ENCODE results near the gene THADA.
"Not testable (repeated sequence)": the region's sequence is repeated elsewhere in the genome, so short reads cannot be mapped to it uniquely, and the experiment has no call there.

THADA gene

GRCh38 chr2:43191947-43192516 is 403.8 kb downstream of the THADA start:
- no peak overlapping the region for H3K9ac ChIP-seq (ENCODE audit: low read length in 2 of 2)
- H3K9me3 ChIP-seq (ENCODE audit: control insufficient read depth in 2 of 2, low read length in 2 of 2): no peaks in the 10 kb centered on the region
- no peak overlapping the region for H3K4me3 ChIP-seq (ENCODE audit: low read length in 2 of 2)
- H3K27me3 ChIP-seq (ENCODE audit: control insufficient read depth in 1 of 2, insufficient read depth in 2 of 2, low read length in 2 of 2): no peaks in the 10 kb centered on the region
- H3K4me1 ChIP-seq (ENCODE audit: control insufficient read depth, insufficient read depth, low read length): peaks cover 3% of the 10 kb centered on the region
- H3K27ac ChIP-seq (ENCODE audit: low read length): no peak overlapping the region
- no peaks in the 10 kb centered on the region for H3K36me3 ChIP-seq (ENCODE audit: control insufficient read depth in 2 of 2, insufficient read depth in 2 of 2, low read length in 2 of 2)

GRCh38 chr2:43190311-43191052 is 405.4 kb downstream of the THADA start:
- Histone ChIP-seq H3K9ac (ENCODE audit: low read length in 2 of 2) (no peak overlapping the region), H3K27me3 (ENCODE audit: control insufficient read depth in 1 of 2, insufficient read depth in 2 of 2, low read length in 2 of 2) (no peaks in the 10 kb centered on the region), H3K4me3 (ENCODE audit: low read length in 2 of 2) (no peak overlapping the region), H3K9me3 (ENCODE audit: control insufficient read depth in 2 of 2, low read length in 2 of 2) (no peaks in the 10 kb centered on the region), H3K4me1 (ENCODE audit: control insufficient read depth, insufficient read depth, low read length) (peaks cover 5% of the 10 kb centered on the region), H3K27ac (ENCODE audit: low read length) (no peak overlapping the region), H3K36me3 (ENCODE audit: control insufficient read depth in 2 of 2, insufficient read depth in 2 of 2, low read length in 2 of 2) (no peaks in the 10 kb centered on the region)

GRCh38 chr2:43189861-43190260 is 406.0 kb downstream of the THADA start:
- not testable (repeated sequence) for H3K4me1 ChIP-seq (ENCODE audit: control insufficient read depth, insufficient read depth, low read length); H3K27ac ChIP-seq (ENCODE audit: low read length); H3K27me3 ChIP-seq (ENCODE audit: control insufficient read depth in 1 of 2, insufficient read depth in 2 of 2, low read length in 2 of 2); H3K9ac ChIP-seq (ENCODE audit: low read length in 2 of 2); H3K9me3 ChIP-seq (ENCODE audit: control insufficient read depth in 2 of 2, low read length in 2 of 2); H3K4me3 ChIP-seq (ENCODE audit: low read length in 2 of 2); H3K36me3 ChIP-seq (ENCODE audit: control insufficient read depth in 2 of 2, insufficient read depth in 2 of 2, low read length in 2 of 2)

- Histone ChIP-seq H3K4me1 (ENCODE audit: control insufficient read depth, insufficient read depth, low read length) (peaks cover 3% of the 10 kb centered on the region), H3K4me3 (ENCODE audit: low read length in 2 of 2) (no peak overlapping the region), H3K27ac (ENCODE audit: low read length) (no peak overlapping the region)
Observed at GRCh38 chr2:43188561-43189386, 407.1 kb downstream of the THADA start.

GRCh38 chr2:43186679-43187374 is 409.0 kb downstream of the THADA start:
- H3K36me3 ChIP-seq (ENCODE audit: control insufficient read depth in 2 of 2, insufficient read depth in 2 of 2, low read length in 2 of 2): no peaks in the 10 kb centered on the region
- H3K9ac ChIP-seq (ENCODE audit: low read length in 2 of 2): no peak overlapping the region
- H3K27ac ChIP-seq (ENCODE audit: low read length): no peak overlapping the region
- H3K4me3 ChIP-seq (ENCODE audit: low read length in 2 of 2): no peak overlapping the region
- peaks cover 3% of the 10 kb centered on the region for H3K4me1 ChIP-seq (ENCODE audit: control insufficient read depth, insufficient read depth, low read length)
- H3K27me3 ChIP-seq (ENCODE audit: control insufficient read depth in 1 of 2, insufficient read depth in 2 of 2, low read length in 2 of 2): no peaks in the 10 kb centered on the region
- no peaks in the 10 kb centered on the region for H3K9me3 ChIP-seq (ENCODE audit: control insufficient read depth in 2 of 2, low read length in 2 of 2)

More at GRCh38 chr2:43188561-43189386, 407.1 kb downstream of the THADA start:
- no peaks in the 10 kb centered on the region for H3K36me3 ChIP-seq (ENCODE audit: control insufficient read depth in 2 of 2, insufficient read depth in 2 of 2, low read length in 2 of 2)
- no peaks in the 10 kb centered on the region for H3K9me3 ChIP-seq (ENCODE audit: control insufficient read depth in 2 of 2, low read length in 2 of 2)
- H3K9ac ChIP-seq (ENCODE audit: low read length in 2 of 2): no peak overlapping the region
- H3K27me3 ChIP-seq (ENCODE audit: control insufficient read depth in 1 of 2, insufficient read depth in 2 of 2, low read length in 2 of 2): no peaks in the 10 kb centered on the region

- Histone ChIP-seq H3K9ac (ENCODE audit: low read length in 2 of 2) (no peak overlapping the region), H3K4me1 (ENCODE audit: control insufficient read depth, insufficient read depth, low read length) (peaks cover 3% of the 10 kb centered on the region), H3K27ac (ENCODE audit: low read length) (no peak overlapping the region), H3K9me3 (ENCODE audit: control insufficient read depth in 2 of 2, low read length in 2 of 2) (no peaks in the 10 kb centered on the region), H3K36me3 (ENCODE audit: control insufficient read depth in 2 of 2, insufficient read depth in 2 of 2, low read length in 2 of 2) (no peaks in the 10 kb centered on the region), H3K4me3 (ENCODE audit: low read length in 2 of 2) (no peak overlapping the region), H3K27me3 (ENCODE audit: control insufficient read depth in 1 of 2, insufficient read depth in 2 of 2, low read length in 2 of 2) (no peaks in the 10 kb centered on the region)
Observed at GRCh38 chr2:43186321-43186678, 409.5 kb downstream of the THADA start.

- Histone ChIP-seq H3K4me1 (ENCODE audit: control insufficient read depth, insufficient read depth, low read length) (peaks cover 3% of the 10 kb centered on the region), H3K9me3 (ENCODE audit: control insufficient read depth in 2 of 2, low read length in 2 of 2) (no peaks in the 10 kb centered on the region), H3K4me3 (ENCODE audit: low read length in 2 of 2) (no peak overlapping the region), H3K36me3 (ENCODE audit: control insufficient read depth in 2 of 2, insufficient read depth in 2 of 2, low read length in 2 of 2) (no peaks in the 10 kb centered on the region), H3K27ac (ENCODE audit: low read length) (no peak overlapping the region), H3K27me3 (ENCODE audit: control insufficient read depth in 1 of 2, insufficient read depth in 2 of 2, low read length in 2 of 2) (no peaks in the 10 kb centered on the region), H3K9ac (ENCODE audit: low read length in 2 of 2) (no peak overlapping the region)
Observed at GRCh38 chr2:43185146-43185545, 410.7 kb downstream of the THADA start.

GRCh38 chr2:43184339-43184895 is 411.4 kb downstream of the THADA start:
- Histone ChIP-seq H3K36me3 (ENCODE audit: control insufficient read depth in 2 of 2, insufficient read depth in 2 of 2, low read length in 2 of 2) (no peaks in the 10 kb centered on the region), H3K27ac (ENCODE audit: low read length) (no peak overlapping the region), H3K4me3 (ENCODE audit: low read length in 2 of 2) (no peak overlapping the region), H3K9ac (ENCODE audit: low read length in 2 of 2) (no peak overlapping the region), H3K27me3 (ENCODE audit: control insufficient read depth in 1 of 2, insufficient read depth in 2 of 2, low read length in 2 of 2) (no peaks in the 10 kb centered on the region), H3K4me1 (ENCODE audit: control insufficient read depth, insufficient read depth, low read length) (peaks cover 3% of the 10 kb centered on the region), H3K9me3 (ENCODE audit: control insufficient read depth in 2 of 2, low read length in 2 of 2) (no peaks in the 10 kb centered on the region)

GRCh38 chr2:43183743-43184142 is 412.1 kb downstream of the THADA start:
- H3K27me3 ChIP-seq (ENCODE audit: control insufficient read depth in 1 of 2, insufficient read depth in 2 of 2, low read length in 2 of 2): no peaks in the 10 kb centered on the region
- H3K4me1 ChIP-seq (ENCODE audit: control insufficient read depth, insufficient read depth, low read length): peaks cover 9% of the 10 kb centered on the region
- H3K4me3 ChIP-seq (ENCODE audit: low read length in 2 of 2): no peak overlapping the region
- no peaks in the 10 kb centered on the region for H3K9me3 ChIP-seq (ENCODE audit: control insufficient read depth in 2 of 2, low read length in 2 of 2)
- no peak overlapping the region for H3K9ac ChIP-seq (ENCODE audit: low read length in 2 of 2)
- no peak overlapping the region for H3K27ac ChIP-seq (ENCODE audit: low read length)
- no peaks in the 10 kb centered on the region for H3K36me3 ChIP-seq (ENCODE audit: control insufficient read depth in 2 of 2, insufficient read depth in 2 of 2, low read length in 2 of 2)

GRCh38 chr2:43180897-43181296 is 414.9 kb downstream of the THADA start:
- H3K9me3 ChIP-seq (ENCODE audit: control insufficient read depth in 2 of 2, low read length in 2 of 2): peaks cover 0 to 1% of the 10 kb centered on the region in 2 donors
- no peak overlapping the region for H3K27ac ChIP-seq (ENCODE audit: low read length)
- H3K36me3 ChIP-seq (ENCODE audit: control insufficient read depth in 2 of 2, insufficient read depth in 2 of 2, low read length in 2 of 2): no peaks in the 10 kb centered on the region
- H3K9ac ChIP-seq (ENCODE audit: low read length in 2 of 2): no peak overlapping the region
- H3K4me3 ChIP-seq (ENCODE audit: low read length in 2 of 2): no peak overlapping the region
- no peaks in the 10 kb centered on the region for H3K27me3 ChIP-seq (ENCODE audit: control insufficient read depth in 1 of 2, insufficient read depth in 2 of 2, low read length in 2 of 2)
- H3K4me1 ChIP-seq (ENCODE audit: control insufficient read depth, insufficient read depth, low read length): peaks cover 14% of the 10 kb centered on the region

Measured in stomach smooth muscle (tissue), 2 donors.